ENCODE measurements around the gene CHRD.
"Not testable (repeated sequence)": the region's sequence is repeated elsewhere in the genome, so short reads cannot be mapped to it uniquely, and the experiment has no call there.

CHRD gene

GRCh38 chr3:184379358-184380184 is at the start of gene CHRD:
TSS of gene CHRD (plus strand) at chr3:184380054. CDS start at chr3:184380319, 265 bp downstream.
- DNase-seq, result no peak

DNA sequence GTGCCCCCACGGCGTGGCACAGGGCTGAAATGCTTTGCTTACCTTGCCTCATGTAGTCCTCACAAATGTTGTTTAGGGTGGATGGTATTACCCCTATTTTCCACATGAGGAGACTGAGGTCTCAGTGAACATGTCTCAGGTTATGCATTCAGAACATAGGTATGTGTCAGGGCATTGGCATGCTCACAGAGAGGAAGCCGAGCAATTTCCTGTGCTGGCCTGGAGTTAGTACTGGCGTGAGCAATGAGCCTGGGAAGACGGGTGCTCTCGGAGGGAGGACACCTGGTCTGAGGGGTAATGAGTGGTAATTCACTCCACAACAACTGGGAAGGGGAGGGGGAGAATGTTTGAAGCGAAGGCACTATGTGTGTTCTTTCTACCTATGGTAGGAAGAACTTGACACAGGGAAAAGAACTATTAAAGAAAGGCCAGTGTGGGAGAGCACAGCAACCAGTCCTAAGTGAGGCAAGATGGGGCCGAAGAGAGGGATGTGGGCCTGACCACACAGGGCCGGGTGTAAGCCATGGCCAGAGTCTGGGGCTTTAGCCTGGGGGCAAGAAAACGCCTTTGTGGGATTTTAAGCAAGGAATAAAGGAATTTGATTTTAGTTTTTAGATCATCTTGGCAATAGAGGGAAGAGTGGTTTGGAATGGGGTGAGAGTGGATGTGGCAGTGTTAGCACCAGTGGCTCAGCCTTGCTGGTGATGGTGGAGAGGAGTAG is 47.3 kb upstream of the CHRD start:
- DNase-seq, result no peak

GRCh38 chr3:184333190-184333589 is 46.7 kb upstream of the CHRD start:
- DNase-seq, result no peak

GRCh38 chr3:184333700-184334099 is 46.2 kb upstream of the CHRD start:
- no peak for DNase-seq

DNA sequence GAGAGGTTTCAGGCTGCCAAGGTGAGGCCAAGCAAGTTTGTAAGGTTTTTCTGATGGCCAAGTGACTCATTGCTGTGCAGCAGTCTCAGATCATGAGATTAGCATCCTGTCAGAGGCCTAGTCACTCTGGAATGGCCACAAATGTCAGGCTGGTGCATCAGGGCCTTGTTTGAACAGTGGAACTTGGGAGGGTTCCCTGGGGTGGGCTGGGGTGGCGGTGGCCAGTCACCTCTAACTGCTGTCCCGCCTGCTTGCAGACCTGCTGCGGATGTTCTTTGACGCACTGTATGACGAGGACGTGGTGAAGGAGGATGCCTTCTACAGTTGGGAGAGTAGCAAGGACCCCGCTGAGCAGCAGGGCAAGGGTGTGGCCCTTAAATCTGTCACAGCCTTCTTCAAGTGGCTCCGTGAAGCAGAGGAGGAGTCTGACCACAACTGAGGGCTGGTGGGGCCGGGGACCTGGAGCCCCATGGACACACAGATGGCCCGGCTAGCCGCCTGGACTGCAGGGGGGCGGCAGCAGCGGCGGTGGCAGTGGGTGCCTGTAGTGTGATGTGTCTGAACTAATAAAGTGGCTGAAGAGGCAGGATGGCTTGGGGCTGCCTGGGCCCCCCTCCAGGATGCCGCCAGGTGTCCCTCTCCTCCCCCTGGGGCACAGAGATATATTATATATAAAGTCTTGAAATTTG is 45.2 kb upstream of the CHRD start:
- DNase-seq, result no peak

- DNase-seq, result no peak
Measured at GRCh38 chr3:184335291-184335660, 44.6 kb upstream of the CHRD start.

DNA sequence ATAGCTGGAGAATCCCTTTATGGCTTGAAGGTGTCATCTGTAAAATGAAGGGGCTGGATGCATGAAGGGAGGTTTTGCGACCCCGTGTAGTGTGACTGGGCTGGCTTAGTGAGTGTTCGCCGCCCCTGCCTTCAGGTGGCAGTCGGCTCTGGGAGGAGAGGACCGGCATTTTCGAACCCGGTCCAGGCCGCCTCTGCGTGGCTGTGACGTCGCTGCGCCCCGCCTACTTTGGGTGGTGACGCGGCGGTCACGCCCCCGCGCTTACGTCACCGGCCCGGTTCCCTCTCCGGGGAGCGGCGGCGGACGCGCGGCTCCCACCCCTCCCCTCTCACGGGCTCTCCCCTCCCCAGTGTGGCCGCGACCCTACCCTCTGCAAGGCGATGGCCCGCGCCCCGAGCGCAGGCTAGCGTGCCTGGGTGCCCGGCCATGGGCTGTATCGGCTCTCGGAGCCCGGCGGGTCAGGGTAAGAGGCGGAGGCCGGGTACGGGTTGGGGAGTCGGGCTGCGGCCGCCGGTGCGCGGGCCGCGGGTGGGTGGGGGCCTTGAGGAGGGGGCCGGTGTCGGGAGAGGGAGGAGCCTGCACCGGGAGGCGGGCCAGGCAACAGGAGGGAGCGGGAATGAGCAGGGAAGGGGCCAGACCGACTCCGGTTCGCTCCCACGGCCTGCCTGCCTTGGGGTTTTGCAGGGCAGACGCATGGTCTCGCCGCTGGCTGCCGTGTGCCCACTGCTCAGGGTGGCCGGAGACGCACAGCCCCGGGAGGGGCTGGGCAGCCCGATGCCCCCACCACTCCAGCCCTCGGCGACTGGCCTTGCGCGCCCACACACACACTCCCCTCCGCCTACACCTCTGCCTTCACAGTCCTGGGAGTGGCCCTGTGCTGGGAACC is 44.0 kb upstream of the CHRD start:
- DNase-seq, result peak; percentile 59

DNA sequence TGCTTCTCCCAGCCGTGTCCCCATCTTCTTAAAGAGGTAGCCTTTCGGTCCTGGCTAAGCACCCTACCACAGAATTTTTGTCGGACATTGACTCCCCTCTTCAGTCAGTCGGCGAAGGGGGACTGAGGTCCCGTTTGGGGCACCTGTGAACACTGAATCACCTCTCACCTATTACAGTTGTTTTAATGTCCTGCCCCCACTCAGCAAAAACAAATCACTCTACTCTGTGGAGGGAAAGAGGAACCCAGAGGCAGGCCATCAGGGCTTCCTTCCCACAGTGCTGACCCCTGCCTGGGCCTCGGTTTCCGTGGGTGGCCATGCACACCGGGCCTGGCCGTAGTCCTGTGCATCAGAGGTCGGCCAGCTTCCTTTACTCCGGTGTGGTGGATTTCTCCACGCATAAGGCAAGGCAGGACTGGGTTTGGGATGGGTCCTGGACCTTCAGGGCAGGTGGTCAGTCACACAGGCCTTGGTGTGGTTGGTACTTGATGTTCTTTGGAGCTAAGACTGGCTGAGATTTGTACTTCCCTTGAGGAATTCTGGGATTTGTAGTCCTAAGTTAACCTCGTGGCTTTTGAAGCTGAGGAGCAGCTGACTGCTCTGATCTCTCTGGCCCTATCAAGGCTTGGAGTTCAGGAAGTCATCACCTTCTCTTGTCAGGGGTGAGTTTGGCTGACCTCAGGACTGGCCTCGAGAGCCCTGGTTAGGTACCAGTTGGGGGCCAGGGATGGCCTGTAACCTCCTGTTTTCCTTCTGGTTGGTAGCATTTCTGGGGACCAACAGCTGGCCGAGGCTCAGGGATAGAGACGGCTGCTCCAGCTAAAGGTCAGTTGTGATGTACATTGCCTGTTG is 43.1 kb upstream of the CHRD start:
- DNase-seq, result no peak

DNA sequence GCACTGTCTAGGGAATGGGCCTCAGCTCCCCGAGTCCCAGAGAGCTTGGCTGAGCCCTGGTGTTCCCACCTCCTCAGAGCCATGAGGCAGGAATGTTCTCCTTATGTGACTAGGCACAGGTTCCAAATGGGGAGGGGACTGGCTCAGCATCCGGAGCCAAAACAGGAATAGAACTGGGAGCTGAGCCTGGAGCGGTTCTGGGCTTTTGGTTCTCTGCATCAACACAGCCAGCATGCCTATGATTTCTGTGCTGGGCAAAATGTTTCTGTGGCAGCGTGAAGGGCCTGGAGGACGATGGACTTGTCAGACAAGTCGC is 42.5 kb upstream of the CHRD start, which contains the start of gene FAM131A:
Gene FAM131A, plus strand, starts transcription at position 202 of the 316 bp plus-strand sequence. Its CDS starts 31 bp downstream, at position 233.
- DNase-seq, result no peak

DNA sequence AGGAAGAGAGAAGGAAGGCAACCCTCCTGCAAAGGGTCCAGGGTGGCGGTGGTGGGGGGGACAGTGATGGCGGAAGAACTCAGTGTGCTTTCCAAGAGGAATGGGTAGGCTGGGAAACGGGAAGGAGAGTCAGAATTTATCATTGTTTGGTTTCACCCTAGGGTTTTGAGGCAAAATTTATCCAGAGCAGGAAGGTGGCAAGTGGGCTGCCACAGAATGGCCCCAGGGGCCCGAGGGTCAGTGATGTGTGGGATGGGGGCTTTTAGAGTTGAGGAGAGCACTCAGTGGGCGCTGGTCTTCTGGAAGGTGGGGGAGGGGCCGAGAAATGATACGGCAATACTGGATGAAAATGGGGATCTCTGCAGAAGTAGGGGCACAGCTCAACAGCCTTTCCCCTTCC is 41.9 kb upstream of the CHRD start:
- DNase-seq, result no peak

DNA sequence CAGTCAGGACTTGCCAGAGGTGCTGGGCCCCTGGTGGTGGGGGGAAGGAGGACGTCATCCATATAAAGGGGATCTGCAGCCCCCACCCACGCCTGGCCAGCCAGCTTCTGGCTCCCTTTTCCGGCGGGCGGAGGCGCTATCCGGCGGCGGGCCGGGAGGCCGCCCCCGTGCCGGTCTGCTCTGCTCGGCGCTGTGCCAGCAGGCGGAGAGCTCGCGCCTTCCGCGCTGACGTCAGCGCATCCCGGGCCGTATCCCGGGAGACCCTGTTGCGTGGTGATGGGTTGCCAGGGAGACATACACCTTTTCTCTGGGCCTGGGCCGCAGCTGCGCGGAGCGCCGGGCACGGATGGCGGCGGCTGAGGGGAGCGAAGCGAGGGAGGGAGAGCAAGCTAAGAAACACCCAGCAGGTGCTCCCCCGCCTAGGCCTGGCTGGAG is 41.3 kb upstream of the CHRD start:
- no peak for DNase-seq

DNA sequence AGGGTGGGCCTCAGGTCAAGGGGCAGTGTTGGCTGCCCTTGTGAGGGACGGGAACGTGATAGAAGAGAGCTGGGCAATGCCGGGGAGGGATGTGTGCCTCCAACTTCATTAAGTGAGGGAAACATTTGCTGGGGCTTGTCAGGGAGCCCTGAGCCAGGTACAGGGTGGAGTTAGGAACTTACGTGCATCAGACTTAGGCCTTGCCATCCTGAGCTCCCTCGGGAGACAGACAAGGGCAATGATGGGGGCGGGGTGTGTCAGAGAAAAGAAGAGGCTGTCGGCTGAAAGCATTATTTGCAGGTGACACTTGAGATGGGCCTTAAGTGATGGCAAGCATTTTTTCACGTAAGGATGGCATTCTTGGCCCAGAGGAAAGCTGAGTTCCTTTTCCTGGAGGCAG is 40.9 kb upstream of the CHRD start:
- DNase-seq, result no peak

GRCh38 chr3:184339451-184340135 is 40.3 kb upstream of the CHRD start:
- DNase-seq, result not testable (repeated sequence)

DNA sequence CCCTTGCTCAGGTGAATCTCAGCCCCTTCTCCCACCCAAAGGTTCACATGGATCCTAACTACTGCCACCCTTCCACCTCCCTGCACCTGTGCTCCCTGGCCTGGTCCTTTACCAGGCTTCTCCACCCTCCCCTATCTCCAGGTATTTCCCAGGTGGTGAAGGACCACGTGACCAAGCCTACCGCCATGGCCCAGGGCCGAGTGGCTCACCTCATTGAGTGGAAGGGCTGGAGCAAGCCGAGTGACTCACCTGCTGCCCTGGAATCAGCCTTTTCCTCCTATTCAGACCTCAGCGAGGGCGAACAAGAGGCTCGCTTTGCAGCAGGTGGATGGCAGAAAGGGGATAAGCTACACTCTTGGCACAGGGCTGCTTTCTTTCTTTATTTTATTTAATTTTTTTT is 37.9 kb upstream of the CHRD start:
- DNase-seq, result no peak

- no peak for DNase-seq
Measured at GRCh38 chr3:184343200-184343876, 36.5 kb upstream of the CHRD start.

GRCh38 chr3:184344579-184345316 is 35.1 kb upstream of the CHRD start:
- no peak for DNase-seq

GRCh38 chr3:184345317-184346144 is 34.3 kb upstream of the CHRD start:
- DNase-seq, result peak; percentile 6

DNA sequence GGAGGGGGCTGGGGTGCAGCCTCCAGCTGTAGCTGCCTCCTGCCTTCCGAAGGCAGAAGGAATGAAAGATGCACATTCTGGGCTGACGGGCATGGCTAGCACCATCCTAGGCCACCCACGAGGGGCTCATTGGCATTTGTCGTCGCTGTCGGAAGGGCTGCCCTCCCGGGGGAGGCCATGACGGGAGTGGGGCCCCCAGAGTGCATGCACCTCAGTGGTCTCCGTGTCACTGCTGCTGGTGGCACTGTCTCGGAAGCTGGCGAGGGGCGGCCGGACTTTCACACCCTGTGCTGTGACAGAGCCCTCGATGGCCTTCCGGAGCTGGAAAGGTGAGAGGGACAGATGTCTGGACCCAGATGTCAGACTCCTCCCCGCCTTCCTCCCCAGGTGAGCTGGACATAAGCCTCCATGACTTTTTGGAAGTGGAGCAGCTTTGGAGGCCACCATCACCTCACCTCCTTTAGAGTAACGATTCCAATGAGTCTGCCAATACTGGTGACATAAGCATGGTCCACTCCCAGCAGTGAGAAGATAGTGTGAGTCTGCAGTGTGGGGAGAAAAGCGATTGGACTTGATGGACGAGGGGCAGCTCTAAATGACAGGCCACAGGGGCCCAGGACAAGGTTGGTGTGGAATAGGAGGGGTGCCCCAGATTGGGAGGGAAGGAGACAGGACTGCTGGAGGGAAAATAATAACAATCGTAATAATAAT is 33.2 kb upstream of the CHRD start:
- DNase-seq, result no peak
